Activated T-cell treated with anti-CD3 and anti-CD28 coated beads, Interleukin-2, amount 50 U/mL, for 72 hours (primary cell): Measurements from ENCODE around the gene EIF4G3. TPM values are rescaled to one million over a fixed set of nuclear protein-coding genes. Genes with fewer than 3 reads are reported as not detected.

Experiments used
- ATAC-seq, 2 donors: fragments of 150-1000 bp; cut with Tn5 transposase; replicated peaks in 1 of 2; 2 replicates each; pipeline ENCODE4 v1.10.0; 2021; ENCODE audit warnings: moderate library complexity in 2 of 2, mild to moderate bottlenecking in 1 of 2
- DNase-seq, 2 donors: peaks; one replicate each; pipeline ENCODE4 v3.0.0; 2021 to 2022; ENCODE audit warnings: mixed read lengths in 1 of 2
- H3K27ac Mint-ChIP-seq: one replicate; pipeline ENCODE4 v1.8.0; 2022; ENCODE audit warnings: mild to moderate bottlenecking, moderate library complexity, mixed read lengths
- H3K27me3 Mint-ChIP-seq: one replicate; pipeline ENCODE4 v1.8.0; 2022; ENCODE audit warnings: low read depth, mixed read lengths
- H3K36me3 Mint-ChIP-seq, 2 donors: one replicate each; pipeline ENCODE4 v1.8.0; 2022; ENCODE audit warnings: mixed read lengths in 2 of 2, mild to moderate bottlenecking in 1 of 2; ENCODE audit not compliant: insufficient read depth in 2 of 2
- H3K4me1 Mint-ChIP-seq: one replicate; pipeline ENCODE4 v1.8.0; 2022; ENCODE audit warnings: low read depth, mixed read lengths
- H3K4me3 Mint-ChIP-seq, 2 donors: one replicate each; pipeline ENCODE4 v1.8.0; 2022; ENCODE audit warnings: mild to moderate bottlenecking in 2 of 2, mixed read lengths in 2 of 2, moderate library complexity in 2 of 2
- H3K9me3 Mint-ChIP-seq, 2 donors: one replicate each; pipeline ENCODE4 v1.8.0; 2022; ENCODE audit warnings: mixed read lengths in 2 of 2
- total RNA-seq, 2 donors: library from RNA; stranded (reverse); gene quantifications; one replicate each; pipeline ENCODE4 v1.2.3, GENCODE V29; 2022

The EIF4G3 gene
- total RNA-seq, 2 donors from 2014 or later, result 33.3 to 36.3 TPM

DNA sequence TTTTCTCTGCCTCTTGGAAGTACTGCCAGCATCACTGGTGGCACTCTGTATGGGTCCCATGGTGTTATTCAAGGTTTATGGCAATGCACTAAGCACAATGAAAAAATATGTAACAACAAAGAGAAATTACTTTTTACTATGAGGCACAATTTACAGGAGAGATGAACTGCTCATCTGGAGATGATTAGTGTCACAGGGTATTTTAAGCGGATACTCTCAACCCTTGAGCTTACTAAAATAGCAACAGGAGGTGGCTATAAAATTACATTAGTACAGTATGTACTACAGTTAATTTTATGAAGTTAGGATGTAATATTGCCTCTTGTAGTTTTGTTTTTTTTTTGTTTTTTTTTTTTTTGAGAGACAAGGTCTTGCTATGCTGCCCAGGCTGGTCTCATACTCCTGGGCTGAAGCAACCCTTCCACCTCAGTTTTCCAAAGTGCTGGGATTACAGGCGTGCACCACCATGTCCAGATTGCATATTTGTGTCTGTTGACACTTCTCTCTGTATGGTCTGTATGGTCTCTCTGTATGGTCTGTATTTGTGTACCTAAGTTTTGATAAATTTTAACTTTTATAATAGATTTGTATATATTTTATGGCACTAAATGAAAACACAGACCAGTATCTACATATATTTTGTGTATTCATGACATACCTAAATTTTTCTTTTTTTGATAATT is 214.0 kb downstream of the EIF4G3 start:
- Mint-ChIP-seq H3K27ac (no peak overlapping the region), H3K4me3 (no peak overlapping the region), H3K4me1 (peaks cover 7% of the 10 kb centered on the region), H3K27me3 (no peaks in the 10 kb centered on the region), H3K9me3 (no peaks in the 10 kb centered on the region), H3K36me3 (peaks cover 0 to 1% of the 10 kb centered on the region in 2 donors)
- DNase-seq (no peak), ATAC-seq (no peak)

- DNase-seq (no peak), ATAC-seq (no peak)
- peaks cover 7% of the 10 kb centered on the region for H3K4me1 Mint-ChIP-seq
- peaks cover 3 to 4% of the 10 kb centered on the region in 2 donors for H3K36me3 Mint-ChIP-seq
- H3K27ac Mint-ChIP-seq, result no peak overlapping the region
- no peak overlapping the region for H3K4me3 Mint-ChIP-seq
- H3K27me3 Mint-ChIP-seq, result no peaks in the 10 kb centered on the region
- no peaks in the 10 kb centered on the region for H3K9me3 Mint-ChIP-seq
Observed at GRCh38 chr1:20958430-20958829, 218.3 kb downstream of the EIF4G3 start.

- no peaks in the 10 kb centered on the region for H3K9me3 Mint-ChIP-seq
Observed at GRCh38 chr1:20956272-20956671, 220.4 kb downstream of the EIF4G3 start.

GRCh38 chr1:20950679-20951078 is 226.0 kb downstream of the EIF4G3 start:
- ATAC-seq (no peak), DNase-seq (no peak)
- Mint-ChIP-seq H3K36me3 (peaks cover 3 to 14% of the 10 kb centered on the region in 2 donors), H3K27me3 (no peaks in the 10 kb centered on the region), H3K4me3 (no peak overlapping the region), H3K9me3 (no peaks in the 10 kb centered on the region), H3K27ac (no peak overlapping the region), H3K4me1 (no peaks in the 10 kb centered on the region)

More at GRCh38 chr1:20956272-20956671, 220.4 kb downstream of the EIF4G3 start:
- no peak overlapping the region for H3K4me3 Mint-ChIP-seq
- H3K36me3 Mint-ChIP-seq, result peaks cover 3 to 6% of the 10 kb centered on the region in 2 donors
- DNase-seq, result peak in 1 of 2 donors; percentile 26
- peak overlapping the region; percentile 1 for H3K27ac Mint-ChIP-seq
- peak; percentile 93 to 96 for ATAC-seq
- H3K27me3 Mint-ChIP-seq, result no peaks in the 10 kb centered on the region
- H3K4me1 Mint-ChIP-seq, result peaks cover 7% of the 10 kb centered on the region

- no peak overlapping the region for H3K27ac Mint-ChIP-seq
- ATAC-seq (no peak), DNase-seq (no peak)
- no peaks in the 10 kb centered on the region for H3K27me3 Mint-ChIP-seq
- no peak overlapping the region for H3K4me3 Mint-ChIP-seq
- H3K9me3 Mint-ChIP-seq, result no peaks in the 10 kb centered on the region
- H3K36me3 Mint-ChIP-seq, result peaks cover 3 to 14% of the 10 kb centered on the region in 2 donors
- H3K4me1 Mint-ChIP-seq, result no peaks in the 10 kb centered on the region
Observed at GRCh38 chr1:20949871-20950590, 226.7 kb downstream of the EIF4G3 start.

DNA sequence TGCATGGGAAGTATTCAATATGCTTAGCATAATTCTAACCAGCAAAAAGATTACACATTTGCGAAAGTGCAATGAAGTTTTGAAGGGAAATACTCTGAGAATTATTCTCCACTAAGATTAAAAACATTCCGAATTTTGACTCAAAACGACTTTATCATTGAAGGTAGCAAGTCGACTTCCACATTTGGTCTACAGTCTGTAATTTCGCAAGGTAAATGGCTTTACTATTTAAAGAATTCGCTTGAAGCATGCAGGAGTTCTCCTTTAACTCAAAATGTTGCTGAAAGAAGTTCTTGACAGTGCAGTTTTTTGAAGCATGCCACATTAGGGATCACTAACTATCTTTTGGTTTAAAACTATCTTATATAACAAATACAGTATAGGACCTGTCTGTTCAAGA is 228.6 kb downstream of the EIF4G3 start:
- Mint-ChIP-seq H3K36me3 (peaks cover 0 to 10% of the 10 kb centered on the region in 2 donors), H3K27me3 (no peaks in the 10 kb centered on the region), H3K4me1 (no peaks in the 10 kb centered on the region)

GRCh38 chr1:20947409-20947808 is 229.3 kb downstream of the EIF4G3 start:
- ATAC-seq (no peak), DNase-seq (no peak)
- peaks cover 0 to 8% of the 10 kb centered on the region in 2 donors for H3K36me3 Mint-ChIP-seq
- H3K27me3 Mint-ChIP-seq, result no peaks in the 10 kb centered on the region
- no peaks in the 10 kb centered on the region for H3K9me3 Mint-ChIP-seq
- no peak overlapping the region for H3K27ac Mint-ChIP-seq
- H3K4me3 Mint-ChIP-seq, result no peak overlapping the region
- H3K4me1 Mint-ChIP-seq, result no peaks in the 10 kb centered on the region

More for the DNA sequence above, 228.6 kb downstream of the EIF4G3 start:
- ATAC-seq, result no peak
- Mint-ChIP-seq H3K9me3 (no peaks in the 10 kb centered on the region), H3K4me3 (no peak overlapping the region), H3K27ac (no peak overlapping the region)
- no peak for DNase-seq

DNA sequence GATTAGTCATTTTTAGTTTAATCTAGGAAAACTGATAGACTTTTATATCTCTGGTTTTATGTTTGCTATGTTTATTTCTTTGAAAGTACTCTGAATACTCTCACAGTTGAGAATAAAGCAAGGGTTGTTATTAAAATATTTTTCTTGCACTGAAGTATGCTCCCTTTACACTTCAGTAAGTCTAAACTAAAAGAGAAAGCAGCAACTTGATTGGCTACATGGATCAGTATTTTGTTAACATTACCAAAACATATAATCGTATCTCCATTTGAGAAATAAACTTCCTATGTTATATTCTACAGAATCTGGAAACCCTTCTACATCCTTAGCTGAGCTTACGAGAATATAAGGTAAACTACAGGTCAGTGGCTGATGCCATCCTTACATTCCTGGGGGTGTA is 240.1 kb downstream of the EIF4G3 start:
- Mint-ChIP-seq H3K36me3 (peaks cover 3 to 8% of the 10 kb centered on the region in 2 donors), H3K27me3 (no peaks in the 10 kb centered on the region), H3K9me3 (no peaks in the 10 kb centered on the region), H3K4me1 (peaks cover 25% of the 10 kb centered on the region), H3K4me3 (no peak overlapping the region), H3K27ac (no peak overlapping the region)
- DNase-seq (no peak), ATAC-seq (no peak)

DNA sequence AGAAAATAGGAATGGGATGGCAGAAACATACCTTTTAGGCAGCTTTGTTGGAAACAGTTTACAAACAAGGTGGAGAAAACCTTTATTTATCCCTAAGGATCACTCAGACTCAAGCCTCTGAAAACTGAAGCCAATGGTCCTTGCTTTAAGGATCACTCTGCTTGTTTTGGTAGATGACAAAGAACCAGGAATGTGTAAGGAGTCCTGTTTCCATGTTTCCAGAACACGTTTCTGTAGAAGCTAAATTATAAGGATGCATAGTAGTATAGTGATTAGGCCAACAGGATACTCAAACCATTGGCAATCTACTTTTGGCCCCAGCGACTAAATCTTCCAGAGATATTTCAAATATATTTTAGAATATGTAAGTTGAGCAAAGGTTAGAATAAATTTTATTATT is 240.5 kb downstream of the EIF4G3 start:
- H3K27ac Mint-ChIP-seq, result no peak overlapping the region
- DNase-seq (no peak), ATAC-seq (no peak)
- no peaks in the 10 kb centered on the region for H3K27me3 Mint-ChIP-seq
- peaks cover 29% of the 10 kb centered on the region for H3K4me1 Mint-ChIP-seq
- H3K9me3 Mint-ChIP-seq, result no peaks in the 10 kb centered on the region
- H3K4me3 Mint-ChIP-seq, result no peak overlapping the region
- peaks cover 3 to 5% of the 10 kb centered on the region in 2 donors for H3K36me3 Mint-ChIP-seq

DNA sequence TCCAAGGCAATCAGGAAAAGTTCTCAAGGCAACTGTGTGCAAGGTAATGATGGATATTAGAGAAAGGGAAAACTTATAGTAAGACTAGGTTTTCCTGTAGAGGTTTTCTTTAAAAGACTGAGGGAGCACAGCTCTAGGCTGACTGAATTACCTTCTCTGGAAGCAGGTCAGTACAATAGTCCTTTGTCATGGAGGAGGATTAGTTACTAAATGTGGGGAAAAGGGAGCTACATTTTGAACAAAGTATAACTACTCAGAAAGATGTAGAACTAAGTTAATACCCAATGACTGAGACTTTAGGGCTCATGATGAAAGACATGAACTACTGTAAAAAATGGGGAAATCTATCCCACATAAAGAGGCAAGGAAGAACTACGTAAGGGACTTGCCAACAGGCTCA is 241.0 kb downstream of the EIF4G3 start:
- H3K36me3 Mint-ChIP-seq, result peaks cover 3 to 5% of the 10 kb centered on the region in 2 donors
- no peaks in the 10 kb centered on the region for H3K9me3 Mint-ChIP-seq
- peaks cover 34% of the 10 kb centered on the region for H3K4me1 Mint-ChIP-seq
- H3K27me3 Mint-ChIP-seq, result no peaks in the 10 kb centered on the region
- DNase-seq (no peak), ATAC-seq (no peak)
- H3K4me3 Mint-ChIP-seq, result no peak overlapping the region
- no peak overlapping the region for H3K27ac Mint-ChIP-seq

- H3K27me3 Mint-ChIP-seq, result no peaks in the 10 kb centered on the region
- H3K9me3 Mint-ChIP-seq, result no peaks in the 10 kb centered on the region
- peaks cover 34% of the 10 kb centered on the region for H3K4me1 Mint-ChIP-seq
- peak overlapping the region; percentile 62 to 81 for H3K4me3 Mint-ChIP-seq
- peak; percentile 43 to 44 for DNase-seq
- ATAC-seq, result peak; percentile 83 to 84
- peak overlapping the region; percentile 74 for H3K27ac Mint-ChIP-seq
- peaks cover 3 to 7% of the 10 kb centered on the region in 2 donors for H3K36me3 Mint-ChIP-seq
Observed at GRCh38 chr1:20932437-20932977, 244.2 kb downstream of the EIF4G3 start.

- Mint-ChIP-seq H3K9me3 (no peaks in the 10 kb centered on the region), H3K4me3 (peak overlapping the region; percentile 62 to 81), H3K4me1 (peaks cover 34% of the 10 kb centered on the region), H3K27me3 (no peaks in the 10 kb centered on the region), H3K36me3 (peaks cover 3 to 7% of the 10 kb centered on the region in 2 donors), H3K27ac (peak overlapping the region; percentile 74)
- ATAC-seq, result peak; percentile 47 to 51
- DNase-seq, result peak; percentile 5 to 19
Observed at GRCh38 chr1:20931930-20932436, 244.7 kb downstream of the EIF4G3 start.

- DNase-seq (no peak), ATAC-seq (no peak)
- Mint-ChIP-seq H3K36me3 (peaks cover 3 to 7% of the 10 kb centered on the region in 2 donors), H3K9me3 (no peaks in the 10 kb centered on the region), H3K27me3 (no peaks in the 10 kb centered on the region), H3K4me1 (peaks cover 34% of the 10 kb centered on the region), H3K27ac (no peak overlapping the region), H3K4me3 (no peak overlapping the region)
Observed at GRCh38 chr1:20930427-20930826, 246.3 kb downstream of the EIF4G3 start.
